Sigmoid colon (tissue), 4 donors: ENCODE results near the gene NEK9.

Experiments
- POLR2AphosphoS5 ChIP-seq, 4 donors: sonication (generic); formaldehyde crosslinking; IDR thresholded peaks; one replicate each; pipeline ENCODE4 v1.6.1; 2017; ENCODE audit warnings: antibody characterized with exemption in 4 of 4
- TF ChIP-seq, protein P1 (sequence below), 4 experiments: fragments of 450-650 bp in 3 of 4; fragments of 200-600 bp in 1 of 4; IDR thresholded peaks; one replicate each; pipeline ENCODE4 v1.5.1; 2016 to 2019; ENCODE audit warnings: antibody characterized with exemption in 4 of 4, mild to moderate bottlenecking in 3 of 4, moderate library complexity in 2 of 4

- TF ChIP-seq, protein P1, sequence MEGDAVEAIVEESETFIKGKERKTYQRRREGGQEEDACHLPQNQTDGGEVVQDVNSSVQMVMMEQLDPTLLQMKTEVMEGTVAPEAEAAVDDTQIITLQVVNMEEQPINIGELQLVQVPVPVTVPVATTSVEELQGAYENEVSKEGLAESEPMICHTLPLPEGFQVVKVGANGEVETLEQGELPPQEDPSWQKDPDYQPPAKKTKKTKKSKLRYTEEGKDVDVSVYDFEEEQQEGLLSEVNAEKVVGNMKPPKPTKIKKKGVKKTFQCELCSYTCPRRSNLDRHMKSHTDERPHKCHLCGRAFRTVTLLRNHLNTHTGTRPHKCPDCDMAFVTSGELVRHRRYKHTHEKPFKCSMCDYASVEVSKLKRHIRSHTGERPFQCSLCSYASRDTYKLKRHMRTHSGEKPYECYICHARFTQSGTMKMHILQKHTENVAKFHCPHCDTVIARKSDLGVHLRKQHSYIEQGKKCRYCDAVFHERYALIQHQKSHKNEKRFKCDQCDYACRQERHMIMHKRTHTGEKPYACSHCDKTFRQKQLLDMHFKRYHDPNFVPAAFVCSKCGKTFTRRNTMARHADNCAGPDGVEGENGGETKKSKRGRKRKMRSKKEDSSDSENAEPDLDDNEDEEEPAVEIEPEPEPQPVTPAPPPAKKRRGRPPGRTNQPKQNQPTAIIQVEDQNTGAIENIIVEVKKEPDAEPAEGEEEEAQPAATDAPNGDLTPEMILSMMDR (IDR thresholded peaks at IDR 0.05) = no peak
- no peak for TF ChIP-seq POLR2AphosphoS5 (IDR thresholded peaks at IDR 0.05)
These were observed 26.4 kb upstream of the NEK9 start for GRCh38 chr14:75153295-75153694.
